Heart left ventricle (tissue), 16 donors: ENCODE measurements around the gene LRRC55. TPM values are rescaled to one million over a fixed set of nuclear protein-coding genes. Genes with fewer than 3 reads are reported as not detected.

Experiments
- ATAC-seq, 4 donors: fragments of 200-7000 bp; cut with Tn5 transposase; one replicate each; pipeline ENCODE4 v1.9.1; 2020 to 2022; ENCODE audit warnings: moderate library complexity in 4 of 4, mild to moderate bottlenecking in 3 of 4, moderate number of reproducible peaks in 1 of 4
- DNase-seq, 5 donors: peaks; one replicate each; pipeline ENCODE4 v3.0.0-alpha.2; 2020
- H3K27ac ChIP-seq, 12 donors: fragments of 200-600 bp; sonication (generic) in 4 of 12; one replicate each; pipeline versions ENCODE4 v1.5.0 to v1.8.0; 2016 to 2022; ENCODE audit warnings: mild to moderate bottlenecking in 2 of 12
- H3K27me3 ChIP-seq, 9 donors: fragments of 200-600 bp; sonication (generic) in 2 of 9; one replicate each; pipeline versions ENCODE4 v1.5.1 to v1.8.0; 2016 to 2022; ENCODE audit warnings: mild to moderate bottlenecking in 3 of 9
- H3K36me3 ChIP-seq, 9 donors: fragments of 200-600 bp; sonication (generic) in 2 of 9; one replicate each; pipeline versions ENCODE4 v1.5.0 to v1.8.0; 2018 to 2022; ENCODE audit warnings: mild to moderate bottlenecking in 2 of 9
- H3K4me1 ChIP-seq, 12 donors: fragments of 200-600 bp; sonication (generic) in 4 of 12; one replicate each; pipeline versions ENCODE4 v1.5.0 to v1.8.0; 2016 to 2022; ENCODE audit warnings: mild to moderate bottlenecking in 3 of 12
- H3K4me3 ChIP-seq, 12 donors: fragments of 200-600 bp; sonication (generic) in 4 of 12; one replicate each; pipeline versions ENCODE4 v1.5.0 to v1.8.0; 2017 to 2022; ENCODE audit warnings: mild to moderate bottlenecking in 9 of 12, moderate library complexity in 4 of 12
- H3K9me3 ChIP-seq, 12 donors: fragments of 200-600 bp; sonication (generic) in 4 of 12; one replicate each; pipeline versions ENCODE4 v1.5.0 to v1.8.0; 2016 to 2022; ENCODE audit warnings: mild to moderate bottlenecking in 1 of 12
- CTCF ChIP-seq, 12 donors: fragments of 200-600 bp; sonication (generic) in 4 of 12; IDR thresholded peaks; one replicate each; pipeline versions ENCODE4 v1.5.0 to v1.8.0; 2018 to 2022; ENCODE audit warnings: antibody characterized with exemption in 12 of 12, mild to moderate bottlenecking in 5 of 12
- POLR2A ChIP-seq, 2 donors: fragments of 450-650 bp; IDR thresholded peaks; one replicate each; pipeline ENCODE4 v1.6.1; 2017; ENCODE audit warnings: antibody characterized with exemption in 2 of 2, mild to moderate bottlenecking in 2 of 2, moderate library complexity in 2 of 2
- WGBS, 4 donors: extraction: QIAGEN DNeasy Blood & Tissue Kit in 2 of 4; methylation state at CpG; one replicate each; pipeline versions ENCODE4 v1.1.5 to v1.1.7; 2013 to 2018; 5-methylcytosine and 5-hydroxymethylcytosine counted together
- intact Hi-C, 10 donors: fragments of 100-400 bp; cut with DNase I; formaldehyde crosslinking; loops; one replicate each; pipeline versions ENCODE4 v1.11.1 to v1.14.2; 2022
- polyA plus RNA-seq, 2 donors: library from polyadenylated mRNA; stranded (reverse); fragments of 200-250 nt; gene quantifications; one replicate each; pipeline ENCODE4 v1.2.3, GENCODE V29; 2013
- total RNA-seq, 9 donors: library from RNA; depleted of rRNA in 2 of 9; stranded (reverse); fragments of >200 nt in 2 of 9; fragmentation: NEBNext Ultra II Directional in 3 of 9; extraction: Animal tissue kit (Norgen Biotek cat#: 25700) in 3 of 9; gene quantifications; one replicate each; pipeline versions ENCODE4 v1.1.0 to v1.2.4, GENCODE V29; 2016 to 2023
- donor health status: ischemic (EF 13 %, LVEDD 7.1; RV severe dilation, severe dysfunction).
- donor health status: healthy with polysubstance abuse.
- donor health status: DM: no; HTN: yes; CAD: no.
- donor health status: DM: no; HTN: no; CAD: no.
- donor health status: ischemic (EF 25% LVEDD 6.9; RV normal size, moderate dysfunction).
- donor health status: ischemic (EF 25% LVEDD 5.7; RV mildly dilated, moderate dysfunction).
- donor health status: healthy.
- donor health status: DM: yes; HTN: yes; CAD: no.
- donor health status: ischemic (EF 35%, LVEDD 5.7; RV mildly dilated, moderate dysfunction).
- donor health status: nonischemic (EF 11% LVEDD 7.7; RV severe dilation, severe dysfunction).
- donor health status: DM: yes; HTN: yes; CAD: no.
- donor health status: PGD.
- donor health status: ischemic (EF 29% LVEDD 5.4; RV normal size, mild dysfunction).
- donor health status: nonischemic (EF 23%, LVEDD 6.1; RV moderate dilation, normal function).

The LRRC55 gene
- total and polyA plus RNA-seq, 11 donors, result 0.07 to 1.1 (median 0.26) TPM; not detected in 3

- Histone ChIP-seq H3K36me3 (no peaks in the 10 kb centered on the region), H3K27me3 (peaks cover 0 to 48% (median 0%) of the 10 kb centered on the region in 9 donors), H3K4me3 (peak overlapping the region; percentile 14 to 74 (median 49)), H3K4me1 (peaks cover 0 to 45% (median 12%) of the 10 kb centered on the region in 12 donors), H3K9me3 (no peaks in the 10 kb centered on the region), H3K27ac (peak overlapping the region; percentile 15 to 80 (median 65))
- intact Hi-C loops, result loop anchor here in 1 of 10 donors (5.0 kb wide), 1 partner anchor 34 kb away; no protein-coding TSS in a partner anchor
- TF ChIP-seq POLR2A (IDR thresholded peaks at IDR 0.05), result no peak
- no peak for DNase-seq
- peak in 1 of 4 donors; percentile 20 for ATAC-seq
- WGBS, 4 donors, result 55 to 62% (median 57%) methylated on average over 36 to 39 of the region's 39 CpGs
These were observed 54.3 kb downstream of the LRRC55 start for GRCh38 chr11:57235761-57236703.

GRCh38 chr11:57237204-57237681, 55.5 kb downstream of the LRRC55 start, which contains the start of gene APLNR:
Gene APLNR (minus strand): TSS chr11:57237250. CDS start chr11:57237004, 246 bp downstream.
- 25 to 29% (median 27%) methylated on average over 6 of the region's 6 CpGs for WGBS, 4 donors
- H3K27me3 ChIP-seq, result peaks cover 0 to 36% (median 0%) of the 10 kb centered on the region in 9 donors
- H3K9me3 ChIP-seq, result no peaks in the 10 kb centered on the region
- H3K27ac ChIP-seq, result peak within 1 kb of the TSS; percentile 15 to 80 (median 65)
- H3K36me3 ChIP-seq, result no peaks in the 10 kb centered on the region
- H3K4me3 ChIP-seq, result peak within 1 kb of the TSS; percentile 14 to 74 (median 49)
- no peak for TF ChIP-seq CTCF (IDR thresholded peaks at IDR 0.05)
- no peak for TF ChIP-seq POLR2A (IDR thresholded peaks at IDR 0.05)
- peaks cover 0 to 47% (median 14%) of the 10 kb centered on the region in 12 donors for H3K4me1 ChIP-seq
- peak in 3 of 4 donors; percentile 44 to 74 (median 55) for ATAC-seq
- DNase-seq, result no peak
- intact Hi-C loops, result loop anchor here in 1 of 10 donors (5.0 kb wide), 1 partner anchor 35 kb away; no protein-coding TSS in a partner anchor

- Histone ChIP-seq H3K9me3 (no peaks in the 10 kb centered on the region), H3K36me3 (no peaks in the 10 kb centered on the region), H3K27ac (no peak overlapping the region), H3K4me3 (no peak overlapping the region), H3K4me1 (peaks cover 0 to 44% (median 16%) of the 10 kb centered on the region in 12 donors), H3K27me3 (peaks cover 0 to 21% (median 0%) of the 10 kb centered on the region in 9 donors)
- TF ChIP-seq POLR2A (IDR thresholded peaks at IDR 0.05) (no peak), CTCF (IDR thresholded peaks at IDR 0.05) (no peak)
- intact Hi-C loops, result loop anchor here in 1 of 10 donors (5.0 kb wide), 1 partner anchor 37 kb away; no protein-coding TSS in a partner anchor
- DNase-seq, result no peak
- WGBS, 4 donors, result 50 to 59% (median 55%) methylated on average over 1 of the region's 1 CpG
- ATAC-seq, result no peak
These were observed 57.6 kb downstream of the LRRC55 start for GRCh38 chr11:57239348-57239747.

GRCh38 chr11:57240007-57240406, 58.3 kb downstream of the LRRC55 start:
- Histone ChIP-seq H3K27ac (no peak overlapping the region), H3K36me3 (no peaks in the 10 kb centered on the region), H3K4me1 (peaks cover 0 to 41% (median 18%) of the 10 kb centered on the region in 12 donors), H3K9me3 (no peaks in the 10 kb centered on the region), H3K27me3 (peaks cover 0 to 17% (median 0%) of the 10 kb centered on the region in 9 donors), H3K4me3 (no peak overlapping the region)
- DNase-seq (no peak), ATAC-seq (no peak)
- TF ChIP-seq CTCF (IDR thresholded peaks at IDR 0.05) (no peak), POLR2A (IDR thresholded peaks at IDR 0.05) (no peak)
- intact Hi-C loops, result loop anchor here in 6 of 10 donors (5.0 kb wide), 3 partner anchors 33 to 43 kb away; no protein-coding TSS in a partner anchor
- WGBS, 4 donors, result 83 to 93% (median 89%) methylated on average over 2 of the region's 2 CpGs
